ENCODE measurements around the gene EVI2B.
A peak's percentile ranks its signal among the peaks of the same experiment; 100 is the strongest.
"Not testable (repeated sequence)": the region's sequence is repeated elsewhere in the genome, so short reads cannot be mapped to it uniquely, and the experiment has no call there.

Gene EVI2B

DNA sequence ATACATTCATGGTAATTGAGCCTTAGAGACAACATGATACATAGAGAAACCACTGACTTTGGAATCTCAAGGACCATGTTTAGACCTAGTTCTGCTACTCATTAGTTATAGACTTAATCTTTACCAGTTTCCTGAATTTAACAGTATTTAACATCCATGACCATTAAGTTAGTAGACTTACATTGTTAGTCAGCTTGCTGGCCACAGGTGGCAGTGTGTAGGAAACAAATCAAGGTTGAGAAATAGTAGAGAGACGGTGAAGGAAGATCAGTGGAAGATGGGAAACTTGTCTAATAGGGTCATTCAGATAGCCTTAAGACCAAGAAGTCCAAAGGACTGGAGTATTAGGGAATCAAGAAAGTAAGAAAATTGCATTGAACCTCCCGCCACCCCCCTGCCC, 47.8 kb downstream of the EVI2B start:
- peak; percentile 31 for DNase-seq

DNA sequence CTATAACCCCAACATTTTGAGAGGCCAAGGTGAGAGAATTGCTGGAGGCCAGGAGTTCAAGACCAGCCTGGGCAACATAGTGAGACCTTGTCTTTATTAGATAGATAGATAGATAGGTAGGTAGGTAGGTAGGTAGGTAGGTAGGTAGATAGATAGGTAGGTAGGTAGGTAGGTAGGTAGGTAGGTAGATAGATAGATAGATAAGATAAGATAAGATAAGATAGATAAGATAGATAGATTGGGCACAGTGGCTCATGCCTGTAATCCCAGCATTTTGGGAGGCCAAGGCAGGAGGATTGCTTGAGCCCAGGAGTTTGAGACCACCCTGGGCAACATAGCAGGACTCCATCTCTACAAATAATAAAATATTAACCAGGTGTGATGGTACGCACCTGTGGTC, 50.9 kb downstream of the EVI2B start:
- not testable (repeated sequence) for DNase-seq

DNA sequence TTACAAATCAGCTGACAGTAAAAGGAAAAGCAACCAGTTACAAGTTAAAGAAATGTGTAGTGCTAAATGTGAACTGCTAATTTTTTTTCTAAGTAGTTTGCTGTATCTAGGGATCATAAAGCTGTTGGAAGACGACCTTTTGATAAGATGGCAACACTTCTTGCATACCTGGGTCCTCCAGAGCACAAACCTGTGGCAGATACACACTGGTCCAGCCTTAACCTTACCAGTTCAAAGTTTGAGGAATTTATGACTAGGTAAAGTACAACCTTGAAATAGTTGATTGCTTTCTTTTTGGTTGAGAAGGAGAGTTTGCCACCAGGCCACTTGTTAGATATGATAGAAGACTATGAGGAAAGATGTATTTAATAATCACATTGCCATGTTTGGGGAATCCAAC, 52.3 kb downstream of the EVI2B start:
- no peak for DNase-seq

DNA sequence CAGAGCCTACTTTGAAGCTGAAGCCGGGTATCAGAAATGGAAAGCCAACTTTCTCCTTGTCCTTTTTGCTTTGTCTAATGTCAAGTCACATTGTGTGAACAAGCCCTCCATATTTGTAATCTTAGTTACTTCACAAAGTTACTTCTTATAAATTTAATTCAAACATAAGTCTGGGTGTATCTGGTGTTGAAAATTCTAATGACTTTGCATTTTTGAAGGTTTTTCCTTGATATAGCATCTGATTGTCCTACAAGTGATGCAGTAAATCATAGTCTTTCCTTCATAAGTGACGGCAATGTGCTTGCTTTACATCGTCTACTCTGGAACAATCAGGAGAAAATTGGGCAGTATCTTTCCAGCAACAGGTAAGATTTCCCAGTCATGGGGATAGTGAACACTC, 53.7 kb downstream of the EVI2B start:
- DNase-seq: no peak

DNA sequence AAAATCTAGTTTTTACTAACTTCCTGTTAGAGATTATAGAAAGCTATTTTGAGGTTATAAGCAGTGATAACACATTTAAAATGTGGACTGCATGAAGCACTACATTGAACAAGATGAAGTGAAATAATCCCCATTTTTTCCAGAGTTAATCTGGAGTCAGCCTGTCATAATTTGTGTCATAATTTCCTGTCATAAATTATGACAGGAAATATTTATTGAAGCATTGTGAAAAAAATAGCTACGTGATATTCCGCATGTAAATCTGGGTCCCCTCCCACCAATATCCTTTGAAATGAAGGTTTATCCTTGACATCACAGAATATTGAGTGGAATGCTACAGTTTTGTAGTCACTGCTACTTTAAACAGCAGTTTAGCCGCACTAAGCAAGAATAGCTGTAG, 56.9 kb downstream of the EVI2B start:
- DNase-seq: no peak

DNA sequence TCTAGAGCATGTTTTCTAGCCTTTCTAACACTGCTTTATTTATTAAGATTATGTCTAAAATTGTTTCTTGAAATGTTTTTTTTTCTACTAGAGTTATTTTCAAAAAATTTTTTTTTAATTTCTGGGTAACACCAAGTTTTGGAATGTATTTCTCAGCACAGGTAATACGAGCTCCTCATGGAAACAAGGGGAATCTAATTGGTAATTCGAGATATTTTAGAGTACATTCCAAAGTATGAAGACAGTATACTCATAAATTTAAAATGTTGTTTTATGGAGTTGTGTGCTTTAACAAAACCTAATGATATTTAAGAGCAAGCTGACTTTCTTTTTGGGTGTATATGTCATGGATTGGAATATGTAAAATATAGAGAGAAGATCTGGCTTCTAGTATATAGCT, 59.2 kb downstream of the EVI2B start:
- DNase-seq: no peak

Data from CD4-positive, alpha-beta T cell treated with Interleukin-21 for 1 hour (primary cell).